NCI-H510A (cell line): ENCODE results near the gene ISM1.

Experiments
- DNase-seq: peaks from one replicate; lab custom pipeline; 2025; lab: John Stamatoyannopoulos, UW

ISM1 gene

DNA sequence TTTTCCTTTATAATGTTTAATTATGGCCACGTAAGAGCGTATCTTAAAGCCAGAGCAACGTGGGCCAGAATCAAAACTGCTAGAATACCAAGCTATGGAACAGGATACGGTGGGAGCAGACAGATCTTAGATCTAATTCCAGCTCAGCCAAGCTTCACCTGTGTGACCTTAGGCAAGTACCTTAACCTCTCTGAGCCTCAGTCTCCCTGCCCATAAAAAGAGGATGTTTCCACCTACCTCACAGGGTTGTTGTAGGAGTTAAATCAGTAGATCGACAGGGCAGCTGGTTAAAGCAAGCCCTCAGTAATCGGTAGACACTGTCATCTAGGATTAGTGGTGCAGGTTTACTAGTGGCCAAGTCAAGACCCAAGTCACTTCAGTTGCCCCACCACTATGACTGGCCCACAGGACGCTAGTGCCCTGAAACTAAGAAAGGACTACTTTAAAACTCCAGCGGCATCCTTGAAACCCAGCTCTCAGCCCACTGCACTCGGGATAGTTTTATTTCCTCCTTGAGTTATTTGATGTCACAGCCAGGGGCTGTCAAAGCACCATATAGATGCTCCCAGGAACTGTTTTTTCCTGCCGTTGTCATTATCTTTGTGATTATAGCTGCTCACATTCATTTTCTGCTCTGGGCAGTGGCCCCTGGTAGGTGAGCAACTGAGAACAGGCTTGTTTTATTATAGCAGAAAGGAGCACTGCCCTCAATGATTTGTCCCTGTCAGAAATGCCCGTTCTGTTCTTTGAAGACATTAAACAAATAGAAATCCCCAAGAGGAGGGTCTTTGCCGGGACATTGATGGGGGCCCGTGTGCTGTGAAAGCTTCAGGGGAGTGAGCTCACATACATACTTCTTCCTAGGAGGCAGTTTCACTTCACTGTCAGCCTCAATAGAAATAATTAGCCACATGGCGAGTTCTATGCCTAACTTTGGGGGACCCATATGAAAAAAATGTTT, 63.1 kb downstream of the ISM1 start:
- no peak for DNase-seq

DNA sequence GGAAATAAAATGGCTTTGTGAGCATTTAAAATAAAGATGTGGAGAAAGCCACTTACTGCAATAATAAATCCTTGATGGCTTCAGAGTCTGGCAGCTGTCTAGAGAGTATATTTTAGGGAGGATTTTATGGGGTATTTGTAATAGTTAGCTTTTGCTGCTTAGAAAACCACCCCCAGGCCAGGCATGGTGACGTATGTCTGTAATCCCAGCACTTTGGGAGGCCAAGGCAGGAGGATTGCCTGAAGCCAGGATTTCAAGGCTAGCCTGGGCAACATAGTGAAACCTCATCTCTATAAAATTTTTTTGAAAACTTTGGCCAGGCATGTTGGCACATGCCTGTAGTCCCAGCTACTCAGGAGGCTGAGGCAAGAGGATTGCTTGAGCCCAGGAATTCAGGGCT, 63.8 kb downstream of the ISM1 start:
- no peak for DNase-seq

DNA sequence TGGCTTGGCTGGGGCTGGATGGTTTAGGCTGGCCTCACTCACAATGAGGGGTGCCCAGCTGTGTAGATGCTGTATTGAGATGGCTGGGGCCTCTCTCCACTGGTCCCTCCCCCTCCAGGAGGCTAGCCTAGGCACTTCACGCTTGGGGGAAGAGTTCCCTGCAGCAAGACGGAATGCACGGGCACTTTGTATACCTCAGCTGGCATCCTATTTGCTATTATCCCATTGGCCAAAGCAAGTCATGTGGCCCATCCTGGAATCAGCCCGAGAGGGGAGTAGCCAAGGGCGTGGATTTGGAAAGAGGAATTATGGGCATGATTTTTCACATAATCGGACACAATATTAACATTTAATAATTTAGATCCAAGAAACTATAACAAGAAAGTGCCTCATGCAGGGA, 64.3 kb downstream of the ISM1 start:
- no peak for DNase-seq

DNA sequence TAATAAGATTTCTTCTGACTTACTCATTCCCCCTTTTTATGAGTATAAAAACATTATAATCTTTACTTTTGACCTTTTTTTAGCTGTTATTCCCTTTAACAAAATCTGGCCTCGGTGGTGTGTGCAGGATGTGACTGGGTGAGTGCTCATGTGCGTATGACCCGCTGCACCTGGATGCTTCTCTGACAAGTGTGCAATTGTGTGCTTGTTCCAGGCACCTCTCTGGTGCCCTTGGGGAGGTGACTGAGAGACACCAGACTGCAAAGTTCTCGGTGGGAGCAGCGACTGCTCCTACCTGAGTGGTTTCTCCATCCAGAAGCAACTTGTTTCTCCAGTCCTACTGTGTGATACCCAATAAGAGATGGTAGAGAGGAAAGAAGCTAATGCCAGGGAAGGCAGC, 65.0 kb downstream of the ISM1 start:
- DNase-seq, result no peak

DNA sequence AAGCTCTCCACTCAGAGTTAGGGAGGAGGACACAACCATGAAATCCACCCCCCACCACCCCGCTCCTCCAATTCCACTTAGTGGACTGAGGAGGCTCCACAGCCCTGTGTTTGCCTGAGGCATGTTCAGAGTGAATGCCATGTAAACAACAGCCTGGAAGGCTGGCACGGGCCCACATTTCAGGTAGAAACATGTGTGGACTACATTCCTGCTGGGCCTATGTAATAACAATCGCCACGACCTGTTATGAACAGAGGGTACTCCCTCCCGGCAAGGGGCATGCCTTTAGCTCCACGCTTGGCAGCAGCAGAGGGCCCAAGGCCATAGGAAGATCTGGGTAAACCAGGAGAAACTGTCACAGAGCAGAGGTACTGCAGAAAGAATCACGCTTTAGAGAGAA, 65.5 kb downstream of the ISM1 start:
- DNase-seq, result no peak

DNA sequence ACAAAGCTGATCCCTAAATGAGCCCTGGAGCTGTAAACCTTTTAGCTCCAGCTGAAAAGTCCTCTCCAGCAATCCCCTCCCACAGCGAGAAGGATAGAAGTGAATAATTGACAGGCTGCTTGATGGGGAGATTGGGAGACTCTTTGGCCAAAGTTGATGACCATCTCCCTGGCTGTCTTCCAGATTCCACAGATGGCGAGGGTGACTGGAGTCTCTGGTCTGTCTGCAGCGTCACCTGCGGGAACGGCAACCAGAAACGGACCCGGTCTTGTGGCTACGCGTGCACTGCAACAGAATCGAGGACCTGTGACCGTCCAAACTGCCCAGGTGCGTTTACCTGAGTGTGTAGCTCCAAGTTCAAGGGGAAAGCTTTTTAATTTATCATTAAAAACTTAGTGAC, 67.3 kb downstream of the ISM1 start:
- DNase-seq, result no peak

DNA sequence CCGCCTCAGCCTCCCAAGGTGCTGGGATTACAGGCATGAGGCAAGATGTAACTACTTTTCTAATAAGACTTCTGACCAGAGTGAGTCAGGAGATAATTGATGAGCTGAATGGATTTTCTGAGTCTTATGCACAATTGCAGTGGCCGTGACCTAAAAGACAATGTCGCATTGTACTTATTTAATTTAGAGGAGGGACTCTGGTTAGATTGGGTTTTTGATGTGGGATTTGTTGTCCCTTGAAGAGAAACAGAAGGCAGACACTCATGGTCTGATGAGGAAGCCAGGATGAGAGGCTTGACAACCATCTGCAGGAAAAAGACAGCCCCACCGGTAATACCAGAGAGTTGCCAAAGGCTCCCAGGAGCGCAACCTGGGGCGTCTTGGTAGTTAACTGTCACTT, 68.0 kb downstream of the ISM1 start:
- no peak for DNase-seq

DNA sequence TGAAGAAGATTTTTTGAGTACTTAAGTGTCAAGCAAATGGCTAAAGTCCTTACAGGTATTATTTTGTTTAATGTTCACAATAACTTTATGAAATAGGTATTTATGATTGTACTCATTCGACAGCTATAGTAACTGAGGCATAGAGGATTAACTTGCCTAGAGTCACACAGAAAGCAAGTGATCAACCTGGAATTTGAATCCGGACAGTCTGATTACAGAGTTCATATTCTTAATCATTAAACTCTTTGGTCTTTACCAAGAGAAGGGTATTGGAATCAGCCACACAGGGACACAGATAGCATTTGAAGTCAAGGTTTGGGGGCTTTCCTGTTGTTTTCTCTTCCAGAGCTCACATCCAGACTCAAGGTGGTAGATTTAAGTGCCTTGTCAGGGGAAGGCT, 69.7 kb downstream of the ISM1 start:
- no peak for DNase-seq

DNA sequence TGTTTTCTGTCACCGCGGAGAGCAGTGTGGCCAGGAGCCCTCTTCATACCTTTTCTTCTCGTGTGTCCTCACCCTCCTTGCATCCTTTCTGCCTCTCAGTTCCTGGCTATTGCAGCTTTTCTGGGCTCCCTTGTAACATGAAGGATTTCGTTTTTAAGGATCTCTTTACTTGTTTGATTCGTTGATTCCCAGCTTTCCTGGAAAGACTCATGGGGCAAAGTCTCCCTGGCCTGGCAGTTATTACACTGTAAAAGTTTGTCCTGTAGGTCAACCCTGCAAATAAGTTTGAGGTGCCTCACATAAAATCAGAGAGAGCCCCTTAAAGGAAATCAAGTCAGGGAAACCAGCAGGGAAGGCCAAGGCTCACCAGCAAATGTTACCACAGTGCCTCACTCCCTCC, 70.1 kb downstream of the ISM1 start:
- DNase-seq, result no peak

DNA sequence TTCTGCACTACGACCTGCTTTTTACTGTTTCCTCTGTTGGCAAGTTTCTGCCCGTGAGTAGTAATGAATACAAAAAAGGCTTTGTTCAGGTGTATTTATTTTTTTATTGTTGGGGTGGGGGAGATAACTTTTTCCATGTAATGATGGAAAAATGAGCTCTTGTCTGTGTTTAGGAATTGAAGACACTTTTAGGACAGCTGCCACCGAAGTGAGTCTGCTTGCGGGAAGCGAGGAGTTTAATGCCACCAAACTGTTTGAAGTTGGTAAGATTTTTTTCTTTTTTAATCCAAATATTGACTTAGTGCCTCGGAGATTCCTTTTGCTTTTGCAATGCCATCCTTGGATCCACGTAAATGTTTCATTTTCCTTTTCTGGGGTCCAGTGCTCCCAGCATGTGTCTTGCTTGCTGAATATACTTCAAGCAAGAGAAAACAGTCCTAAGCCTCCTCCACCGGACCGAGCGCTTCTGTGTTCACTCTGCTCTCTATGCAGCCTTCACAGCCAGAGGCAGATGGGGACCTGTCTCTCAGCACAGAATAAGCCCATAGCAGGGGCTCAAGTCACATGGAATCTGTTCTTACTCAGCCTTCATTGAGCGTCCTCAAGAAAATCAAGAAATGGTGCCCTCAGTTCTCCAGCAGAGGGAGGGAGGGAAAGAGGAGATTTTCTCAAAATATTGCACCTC, 71.3 kb downstream of the ISM1 start:
- no peak for DNase-seq

DNA sequence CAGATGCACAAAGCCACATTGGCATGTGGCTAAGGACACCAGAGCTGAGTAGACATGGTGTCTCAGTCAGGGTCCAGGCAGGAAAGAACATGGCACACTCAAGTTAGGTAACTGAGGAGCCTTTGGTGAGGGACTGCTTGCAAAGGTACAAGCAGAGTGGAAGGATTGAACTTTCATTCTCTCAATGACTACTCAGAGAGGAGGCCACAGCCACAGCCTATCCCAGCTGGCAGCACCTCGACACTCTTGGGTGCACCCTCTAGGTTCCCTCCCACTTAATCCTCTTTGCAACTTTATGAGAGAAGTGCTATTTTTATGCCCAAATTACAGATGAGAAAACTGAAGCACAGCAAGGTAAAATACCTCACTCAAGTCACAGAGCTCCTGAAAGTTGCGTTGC, 73.4 kb downstream of the ISM1 start:
- DNase-seq, result no peak

DNA sequence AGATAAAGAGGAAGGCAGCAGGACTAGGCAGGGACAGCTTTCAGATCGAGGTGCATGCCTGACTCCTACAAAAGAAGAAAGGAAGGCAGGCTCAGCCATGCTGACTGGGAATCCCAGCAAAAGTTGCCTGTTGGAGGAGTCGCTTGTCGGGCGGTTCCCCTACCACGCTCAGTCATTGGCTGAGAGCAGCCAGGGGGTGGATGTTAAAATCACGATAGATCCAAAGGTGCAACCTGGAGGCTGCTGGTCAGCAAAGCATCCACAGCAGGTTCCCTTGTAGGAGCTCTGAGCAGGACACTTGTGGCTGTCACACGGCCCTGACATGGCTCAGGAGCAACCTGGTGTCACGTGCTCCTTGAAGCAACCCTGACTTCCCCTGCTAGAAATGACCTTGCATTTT, 74.6 kb downstream of the ISM1 start:
- no peak for DNase-seq

DNA sequence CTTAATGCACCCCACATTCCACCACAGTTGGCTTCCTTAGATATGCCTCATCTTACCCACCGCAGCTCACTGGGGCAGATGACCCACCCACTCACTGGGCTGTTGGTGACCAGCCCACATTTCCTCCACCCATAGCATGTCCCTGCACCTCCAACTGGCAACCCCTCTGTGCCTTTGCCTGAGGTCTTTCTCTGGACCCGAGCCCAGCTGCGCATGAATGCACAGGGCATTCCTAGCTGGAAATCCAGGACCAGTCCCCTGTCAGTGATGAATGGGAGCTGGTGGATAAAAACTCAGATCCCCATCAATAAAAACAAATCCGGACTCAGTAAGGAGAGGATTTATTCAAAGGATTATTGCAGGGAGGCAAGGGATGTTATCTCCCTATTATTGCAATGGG, 75.0 kb downstream of the ISM1 start:
- no peak for DNase-seq

DNA sequence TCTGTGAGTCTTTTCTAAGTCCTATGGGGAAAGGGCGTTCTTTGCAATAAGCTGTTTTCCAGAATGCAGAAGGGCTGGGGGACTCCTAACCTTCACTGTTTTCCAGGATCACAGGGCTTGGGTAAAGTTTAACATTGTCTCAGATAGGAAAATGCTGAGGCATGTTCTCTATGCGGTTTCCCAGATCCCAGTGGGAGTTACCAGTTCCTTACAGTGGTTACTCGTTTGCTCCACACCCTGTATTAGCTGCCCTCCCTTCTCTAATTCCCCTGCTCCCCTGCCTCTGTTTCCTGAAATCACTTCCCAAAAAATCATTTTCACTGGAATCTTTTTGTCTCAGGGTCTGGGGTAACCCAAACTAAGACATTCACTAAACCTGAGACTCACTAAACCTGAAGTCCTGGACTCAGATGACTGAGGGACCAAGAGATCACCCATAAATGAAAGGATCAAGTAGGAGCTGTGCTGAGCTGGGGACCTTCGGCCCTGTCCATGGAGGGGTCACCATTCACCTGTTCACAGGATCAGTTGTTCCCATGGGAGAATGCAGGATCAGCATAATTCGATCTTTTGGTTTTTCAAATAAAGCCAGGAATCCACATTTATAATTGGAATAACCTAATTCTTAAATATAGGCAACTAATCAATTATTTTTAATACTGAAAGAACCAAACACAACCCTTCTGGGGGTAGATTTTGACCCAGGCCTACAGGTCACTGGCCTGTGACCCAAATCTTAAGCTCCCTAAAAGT, 76.2 kb downstream of the ISM1 start:
- DNase-seq, result no peak

DNA sequence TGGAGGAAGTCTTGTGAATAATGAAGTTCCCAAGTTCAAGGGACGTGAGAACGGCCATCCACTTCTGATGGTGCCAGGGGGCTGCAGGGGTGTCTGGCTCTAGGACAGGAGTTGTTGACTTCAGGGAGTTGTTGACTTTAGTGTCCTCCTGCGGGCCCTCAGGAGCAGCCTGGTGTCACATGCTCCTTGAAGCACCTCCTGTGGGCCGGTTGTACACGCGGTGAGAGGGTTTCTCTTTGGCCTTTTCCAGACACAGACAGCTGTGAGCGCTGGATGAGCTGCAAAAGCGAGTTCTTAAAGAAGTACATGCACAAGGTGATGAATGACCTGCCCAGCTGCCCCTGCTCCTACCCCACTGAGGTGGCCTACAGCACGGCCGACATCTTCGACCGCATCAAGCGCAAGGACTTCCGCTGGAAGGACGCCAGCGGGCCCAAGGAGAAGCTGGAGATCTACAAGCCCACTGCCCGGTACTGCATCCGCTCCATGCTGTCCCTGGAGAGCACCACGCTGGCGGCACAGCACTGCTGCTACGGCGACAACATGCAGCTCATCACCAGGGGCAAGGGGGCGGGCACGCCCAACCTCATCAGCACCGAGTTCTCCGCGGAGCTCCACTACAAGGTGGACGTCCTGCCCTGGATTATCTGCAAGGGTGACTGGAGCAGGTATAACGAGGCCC, 77.8 kb downstream of the ISM1 start:
- no peak for DNase-seq

DNA sequence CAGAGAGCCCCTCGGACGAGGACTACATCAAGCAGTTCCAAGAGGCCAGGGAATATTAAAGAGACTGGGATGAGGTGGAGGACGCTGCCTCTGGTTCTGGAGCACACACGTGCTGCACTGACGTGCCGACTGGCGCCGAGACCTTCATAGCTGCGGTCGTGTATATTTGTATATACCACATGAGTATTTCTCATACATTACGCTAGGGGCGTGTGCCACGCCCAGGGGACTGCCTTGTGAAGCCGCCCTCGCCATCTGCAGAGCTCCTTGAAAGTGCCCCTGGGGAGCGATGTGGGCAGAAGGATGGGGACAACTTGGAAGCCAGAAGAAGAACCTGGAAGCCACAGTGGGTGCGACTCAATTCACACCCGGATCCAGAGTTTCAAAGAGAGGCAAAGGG, 78.3 kb downstream of the ISM1 start:
- DNase-seq, result no peak

DNA sequence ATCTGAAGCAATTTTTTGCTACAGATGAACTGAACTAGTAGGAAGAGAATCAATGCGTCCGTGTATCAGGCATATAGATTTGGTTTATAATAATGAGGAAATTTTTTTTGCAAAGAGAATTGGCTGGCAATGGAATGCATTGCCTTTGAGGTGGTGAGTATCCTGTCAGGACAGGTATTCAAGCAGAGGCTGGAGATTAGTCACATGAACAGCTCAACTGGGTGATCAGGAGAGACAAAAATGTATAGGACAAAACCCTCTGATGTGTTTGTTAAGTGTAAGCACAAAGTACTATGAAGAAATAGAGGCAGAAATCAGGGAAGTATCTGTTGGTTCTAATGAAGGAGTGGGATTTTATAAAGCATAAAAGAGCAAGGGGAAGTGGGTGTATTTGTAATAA, 80.5 kb downstream of the ISM1 start:
- no peak for DNase-seq

DNA sequence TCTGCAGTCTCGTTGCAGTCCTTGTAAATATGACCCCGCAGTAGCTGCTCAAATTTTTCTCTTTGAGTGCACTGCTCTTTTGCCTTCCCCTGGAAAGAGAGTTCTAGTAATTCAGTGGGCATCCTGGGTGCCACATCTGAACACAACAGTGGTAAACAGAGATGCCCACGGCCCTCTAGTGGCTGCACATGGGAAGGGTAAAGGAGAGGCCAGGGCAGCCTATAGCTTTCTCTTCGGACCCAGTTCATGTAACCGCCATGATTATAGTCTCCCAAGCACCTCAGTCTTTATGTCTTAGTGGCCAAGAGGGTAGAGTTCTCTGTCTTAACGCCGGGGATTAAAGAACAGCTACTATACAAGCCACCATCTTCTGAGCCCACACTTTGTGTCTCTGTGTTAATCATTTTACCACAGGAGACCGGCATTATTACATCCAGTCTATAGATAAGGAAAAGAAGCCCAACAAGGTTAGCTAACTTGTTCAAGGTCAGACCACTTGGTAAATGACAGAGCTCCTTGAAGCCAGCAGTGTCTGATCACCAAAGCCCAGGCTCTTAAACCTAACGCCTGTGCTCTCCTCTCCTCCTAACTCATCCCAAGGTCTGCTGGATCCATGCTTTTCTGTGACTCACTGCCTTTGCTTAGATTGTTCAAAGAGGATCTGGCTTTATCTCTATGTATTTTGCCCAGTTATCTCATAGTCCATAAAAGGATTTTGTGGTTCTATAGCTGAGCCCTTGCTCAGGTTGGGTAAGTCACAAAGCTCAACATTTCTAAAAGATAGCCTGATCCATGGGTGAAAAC, 81.8 kb downstream of the ISM1 start:
- DNase-seq, result peak; percentile 4

DNA sequence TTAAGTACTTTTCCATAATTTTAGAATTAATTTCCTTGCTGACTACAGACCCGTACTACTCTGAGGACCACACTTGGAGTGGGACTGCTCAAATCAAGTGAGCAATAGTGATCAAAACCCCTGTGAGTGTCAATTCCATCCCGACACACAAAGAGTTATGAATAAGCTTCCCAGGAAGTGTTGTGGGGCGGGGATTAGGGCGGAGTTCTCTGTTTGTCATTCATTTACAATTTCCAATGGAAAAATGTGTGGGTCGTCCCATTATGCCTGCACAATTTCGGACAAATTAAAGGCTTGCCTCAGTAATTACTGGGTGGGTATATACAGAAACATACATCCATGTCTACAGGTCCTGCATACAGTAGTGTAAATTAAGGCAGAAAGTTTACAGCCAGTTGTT, 84.2 kb downstream of the ISM1 start:
- DNase-seq, result no peak

DNA sequence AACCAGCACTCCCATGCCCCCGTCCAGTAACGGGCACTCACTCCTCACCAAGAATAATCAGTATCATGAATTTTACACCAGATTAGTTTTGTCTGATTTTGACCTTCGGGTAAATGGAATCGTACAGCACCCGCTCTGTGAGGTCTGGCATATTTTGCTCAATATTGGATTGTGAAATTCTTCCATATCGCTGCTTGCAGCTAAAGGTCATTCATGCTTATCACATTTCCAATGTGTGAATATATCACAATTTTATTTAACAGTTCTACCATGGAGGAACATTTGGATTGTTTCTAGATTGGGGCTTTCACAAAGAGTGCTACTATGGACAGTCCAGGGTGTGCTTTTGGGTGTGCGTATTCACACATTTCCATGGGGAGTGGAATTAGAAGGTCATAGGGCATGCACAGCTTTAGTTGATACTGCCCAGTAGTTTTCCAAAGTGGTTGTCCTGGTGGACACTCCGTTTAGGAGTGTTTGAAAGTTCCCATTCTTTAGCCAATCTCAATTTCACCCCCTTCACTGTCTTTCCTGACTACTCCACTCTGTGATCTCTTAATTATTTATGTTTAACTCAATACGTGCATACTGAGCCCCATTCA, 86.6 kb downstream of the ISM1 start:
- no peak for DNase-seq

DNA sequence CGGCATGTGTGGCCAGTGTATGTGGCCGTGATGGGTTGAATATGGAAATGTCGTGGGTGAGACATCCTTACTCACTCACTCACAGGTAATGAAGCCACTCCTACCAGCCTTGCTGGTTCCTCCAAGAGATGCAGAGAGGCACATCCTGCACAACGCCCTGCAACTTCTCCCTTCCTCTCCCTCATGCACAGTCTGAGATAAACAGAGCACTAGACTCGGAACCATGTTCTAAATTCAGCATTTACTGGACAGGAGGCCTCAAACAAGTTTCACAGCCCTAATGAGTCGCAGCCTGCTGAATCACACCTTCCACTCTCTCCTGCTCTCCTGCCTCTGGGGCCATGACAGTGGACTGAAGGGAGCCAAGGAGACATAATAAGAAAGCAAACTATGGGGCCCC, 91.2 kb downstream of the ISM1 start:
- DNase-seq, result no peak
